ENCODE measurements around the gene PSMD6.

DNA sequence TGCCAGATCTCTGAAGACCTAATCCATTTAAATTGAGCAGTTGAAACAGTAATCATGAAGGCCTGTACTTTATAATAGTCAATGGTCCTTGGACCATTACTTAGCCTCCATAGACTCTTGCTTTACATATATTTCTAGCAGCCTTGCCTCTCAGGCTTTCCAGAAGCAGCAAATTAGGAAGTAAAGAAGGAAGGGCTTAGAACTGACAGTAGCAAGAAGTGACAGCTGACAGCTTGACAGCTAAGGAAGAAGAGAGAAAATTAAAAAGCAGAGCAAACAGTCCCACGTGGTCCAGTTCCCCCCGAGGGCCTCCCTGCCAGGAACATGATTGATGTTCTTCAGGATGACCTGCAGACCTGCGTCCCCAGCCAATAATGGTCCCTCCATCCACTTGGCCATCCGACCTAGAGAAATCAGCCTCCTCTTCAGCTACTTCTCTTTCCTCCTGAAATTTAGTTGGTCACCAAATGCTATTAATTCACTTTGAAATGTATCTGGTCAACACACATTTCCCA, 15.0 kb upstream of the PSMD6 start:
- no peak for TF ChIP-seq CTCF (IDR thresholded peaks at IDR 0.05; ENCODE audit: low read depth, low read length)
- no peak for TF ChIP-seq EZH2phosphoT487 (IDR thresholded peaks at IDR 0.05; ENCODE audit: low read depth)

Measured in OCI-LY3 (cell line).